CD4-positive, alpha-beta T cell treated with Interleukin-15 for 4 hours (primary cell): ENCODE measurements around the gene TULP4.

Experiments
- DNase-seq: peaks from one replicate; pipeline ENCODE4 v3.0.0-alpha.2; 2020; ENCODE audit warnings: low spot score

Gene TULP4

DNA sequence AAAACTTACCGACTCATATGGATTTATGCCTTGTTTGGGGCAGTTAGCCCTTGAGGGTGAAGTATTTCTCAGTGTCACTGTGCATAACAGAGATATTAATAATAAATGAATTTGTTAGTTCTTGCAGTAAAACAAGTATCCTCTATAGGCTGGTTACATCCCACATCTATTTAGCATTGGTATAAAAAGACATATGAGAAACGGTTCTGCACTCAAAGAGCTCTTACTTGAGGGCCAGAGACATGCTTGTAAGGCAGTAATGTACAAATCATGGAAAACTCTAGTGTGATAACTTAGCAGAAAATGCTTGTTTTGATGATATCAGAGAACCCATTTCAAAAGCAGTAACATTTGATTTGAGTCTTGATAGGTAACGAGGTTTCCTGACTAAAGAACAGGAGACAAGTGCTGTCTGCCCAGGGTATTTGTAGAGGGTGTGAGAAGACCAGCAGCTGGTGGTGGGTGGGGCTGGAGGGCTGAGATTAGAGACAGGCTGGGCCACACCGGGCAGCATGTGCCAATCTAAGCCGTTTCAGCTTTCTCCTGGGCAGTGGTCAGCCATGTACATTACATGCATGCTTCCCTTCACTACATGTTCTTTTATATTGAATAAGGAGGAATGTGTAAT lies 46.3 kb downstream of the TULP4 start:
- no peak for DNase-seq

DNA sequence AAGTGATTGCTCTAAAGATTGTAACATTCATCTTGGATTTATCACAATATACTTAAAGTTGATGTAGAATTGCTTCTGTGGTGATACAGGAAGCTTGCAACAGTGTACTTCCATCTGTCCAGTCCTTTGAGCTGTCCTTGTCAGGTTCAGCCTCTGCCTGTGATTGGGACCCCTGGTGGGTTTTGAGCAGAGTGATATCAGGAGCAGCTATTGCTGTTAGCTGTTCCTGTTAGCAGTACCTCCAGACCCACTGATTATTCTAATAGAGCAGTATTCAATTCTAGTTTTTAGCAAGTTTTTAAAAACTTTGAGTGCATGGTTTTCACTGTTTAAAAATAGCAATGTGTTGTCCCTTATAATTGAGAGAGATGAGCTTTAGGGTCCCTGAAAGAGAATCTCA lies 48.8 kb downstream of the TULP4 start:
- no peak for DNase-seq

- no peak for DNase-seq
Observed at GRCh38 chr6:158361961-158362669, 49.9 kb downstream of the TULP4 start.

DNA sequence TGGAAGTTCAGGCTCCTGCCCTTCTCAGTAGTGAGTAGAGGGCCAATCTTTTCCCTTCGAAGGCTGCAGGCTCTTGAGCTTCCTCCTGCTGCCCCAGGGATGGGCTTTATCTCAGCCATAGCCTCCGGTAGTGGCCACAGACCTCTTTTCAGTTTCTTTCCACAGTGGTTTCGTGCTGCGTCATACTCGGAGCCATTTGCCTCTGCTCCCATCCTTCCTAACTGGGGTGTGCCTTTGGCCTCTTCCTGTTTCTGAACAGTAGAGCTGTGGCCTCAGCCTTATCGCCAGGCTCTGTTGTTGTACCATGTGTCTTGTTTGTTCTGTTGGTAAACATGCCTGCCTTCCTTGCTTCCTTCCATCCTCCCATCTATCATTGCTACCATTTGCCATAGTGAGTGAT lies 54.1 kb downstream of the TULP4 start:
- no peak for DNase-seq

DNA sequence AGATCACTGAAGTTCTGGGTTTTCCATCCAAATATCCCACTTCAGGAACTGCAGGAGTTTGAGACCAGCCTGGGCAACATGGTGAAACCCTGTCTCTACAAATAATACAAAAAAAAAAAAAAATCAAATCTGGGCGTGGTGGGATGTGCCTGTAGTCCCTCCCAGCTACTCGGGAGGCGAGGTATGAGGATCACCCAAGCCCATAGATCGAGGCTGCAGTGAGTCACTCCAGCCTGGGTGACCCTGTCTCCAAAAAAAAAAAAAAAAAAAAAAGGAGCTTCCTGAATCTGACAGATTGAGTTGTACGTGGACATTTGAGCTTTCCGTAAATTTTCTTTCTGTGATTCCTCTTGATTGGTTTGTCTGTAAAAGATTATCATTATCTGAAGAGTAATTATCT lies 55.6 kb downstream of the TULP4 start:
- no peak for DNase-seq

DNA sequence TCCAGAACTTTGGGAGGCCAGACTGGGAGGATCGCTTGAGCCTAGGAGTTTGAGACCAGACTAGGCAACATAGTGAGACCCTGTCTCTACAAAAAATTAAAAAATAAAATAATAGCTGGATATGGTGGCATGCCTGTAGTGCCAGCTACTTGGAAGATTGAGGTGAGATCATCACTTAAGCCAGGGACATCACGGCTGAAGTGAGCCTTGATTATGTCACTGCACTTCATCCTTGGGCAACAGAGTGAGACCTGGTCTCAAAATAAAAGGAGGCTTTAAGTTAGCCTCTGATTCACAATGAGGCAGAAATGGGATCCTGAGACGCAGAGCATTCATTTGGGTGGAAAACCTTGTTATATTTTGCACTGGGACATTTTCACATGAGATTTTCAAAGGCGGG lies 57.0 kb downstream of the TULP4 start:
- DNase-seq = no peak

DNA sequence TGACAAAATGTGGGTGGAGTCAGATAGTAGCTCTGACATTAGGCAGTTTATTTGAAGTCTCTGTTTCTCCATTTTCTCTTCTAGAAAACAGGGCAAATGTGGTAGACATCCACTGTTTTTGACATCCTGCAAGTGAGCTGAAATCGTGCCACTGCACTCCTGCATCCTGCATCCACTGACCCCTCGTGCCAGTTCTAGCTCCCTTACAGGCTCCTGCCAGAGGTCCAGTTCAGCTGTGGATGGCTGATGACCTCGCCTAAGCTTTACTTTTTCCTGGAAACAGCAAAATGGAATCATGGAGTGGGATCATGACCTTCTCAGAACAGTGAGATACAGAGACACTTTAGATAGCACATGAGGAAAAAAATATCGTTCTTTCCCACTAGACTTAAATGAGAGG lies 58.5 kb downstream of the TULP4 start:
- DNase-seq = no peak

DNA sequence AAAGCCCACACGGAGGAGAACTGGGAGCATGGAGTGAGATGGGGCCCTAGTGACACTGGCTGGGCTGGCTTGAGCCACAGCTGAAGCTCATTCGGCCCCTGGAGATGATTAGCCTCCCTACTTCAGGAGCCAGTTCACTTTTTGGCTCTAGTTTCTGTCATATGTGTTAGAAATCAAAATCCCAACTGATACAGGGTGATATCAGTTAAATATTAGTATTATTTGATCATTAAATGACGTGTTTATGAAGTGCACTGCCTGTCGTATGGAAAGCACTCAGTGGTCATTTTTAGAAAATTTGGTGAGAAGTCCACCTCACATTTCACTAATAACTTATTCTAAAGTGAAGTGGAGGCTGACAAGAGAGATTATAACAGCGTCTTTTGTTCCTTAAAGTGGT lies 59.0 kb downstream of the TULP4 start:
- no peak for DNase-seq

DNA sequence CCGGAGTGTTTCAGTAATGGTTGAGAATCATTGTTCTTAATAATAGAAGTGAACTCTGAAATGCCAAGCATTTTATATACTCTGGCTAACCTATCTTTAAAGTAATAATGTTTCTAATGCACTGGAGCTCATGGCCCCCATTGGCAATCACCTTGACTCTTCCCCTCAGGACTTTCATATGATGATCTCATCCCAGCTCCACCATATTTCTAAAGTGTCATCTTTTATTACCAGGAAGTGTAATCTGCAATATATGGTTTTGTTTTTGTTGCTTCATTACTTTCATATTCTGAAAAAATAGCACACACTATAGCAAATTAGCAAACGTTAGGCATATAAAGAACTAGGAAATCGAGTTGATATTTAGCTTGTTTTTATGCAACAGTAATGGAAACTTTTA lies 60.3 kb downstream of the TULP4 start:
- DNase-seq = no peak

- DNase-seq = no peak
Observed at GRCh38 chr6:158373214-158373613, 60.9 kb downstream of the TULP4 start.

- no peak for DNase-seq
Observed at GRCh38 chr6:158374020-158374419, 61.8 kb downstream of the TULP4 start.

DNA sequence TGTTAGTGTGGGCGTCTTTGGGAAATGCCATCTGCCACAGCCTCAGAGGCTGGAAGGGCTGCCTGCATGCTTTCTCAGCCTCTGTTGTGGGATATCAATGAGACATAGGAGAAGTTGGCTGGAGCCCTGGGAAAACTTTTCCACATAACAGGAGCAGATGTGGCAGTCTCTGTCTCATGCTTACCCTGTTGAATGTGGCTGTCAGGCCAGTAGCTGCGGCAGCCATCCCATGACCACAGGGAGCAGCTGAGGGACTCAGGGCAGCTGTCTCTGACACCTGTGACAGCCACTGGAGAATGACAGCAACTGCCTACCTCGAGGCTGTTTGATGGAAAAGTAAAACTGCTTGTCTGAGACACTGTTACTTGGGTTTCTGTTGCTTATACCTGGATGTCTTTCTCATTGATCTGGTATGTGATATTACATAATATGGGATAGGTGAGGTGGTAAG lies 64.4 kb downstream of the TULP4 start:
- no peak for DNase-seq

- no peak for DNase-seq
Observed at GRCh38 chr6:158377860-158378259, 65.6 kb downstream of the TULP4 start.

DNA sequence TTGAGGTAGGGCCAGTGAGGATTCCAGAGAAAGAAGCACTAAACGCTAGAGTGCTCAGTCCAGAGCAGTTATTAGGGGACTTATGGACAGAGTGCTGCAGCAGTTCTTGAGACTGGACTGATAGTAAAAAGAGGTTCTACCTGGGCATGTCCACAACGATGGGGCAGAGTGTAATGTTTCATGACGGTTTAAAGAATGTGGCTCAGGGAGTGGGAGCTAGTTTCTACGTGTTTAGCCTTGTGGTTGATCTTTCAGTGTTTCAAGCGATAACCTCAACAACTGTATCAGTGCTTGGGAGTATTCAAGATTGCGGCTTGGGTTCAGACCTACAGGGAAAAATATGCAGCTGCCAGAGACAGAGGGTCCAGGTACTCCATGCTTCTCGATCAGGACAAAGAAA lies 67.1 kb downstream of the TULP4 start:
- no peak for DNase-seq

DNA sequence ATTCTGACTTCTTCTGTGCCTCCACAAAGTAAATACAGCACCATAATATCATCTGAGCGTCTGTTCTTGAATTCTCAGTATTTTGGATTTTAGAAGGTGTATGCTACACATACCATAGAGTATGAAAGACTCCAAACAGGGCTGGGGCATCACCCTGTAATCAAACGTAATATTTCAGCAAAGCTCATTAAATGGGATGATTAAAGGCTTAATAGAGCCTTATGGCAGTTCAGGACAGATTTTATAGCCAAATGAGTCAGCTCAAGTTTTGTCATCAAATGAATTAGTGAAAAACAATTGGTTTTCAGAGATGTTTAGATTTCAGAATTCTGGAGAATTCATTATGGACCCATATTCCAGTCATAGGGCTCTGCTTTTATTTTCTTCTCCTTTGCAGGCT lies 68.9 kb downstream of the TULP4 start:
- no peak for DNase-seq

DNA sequence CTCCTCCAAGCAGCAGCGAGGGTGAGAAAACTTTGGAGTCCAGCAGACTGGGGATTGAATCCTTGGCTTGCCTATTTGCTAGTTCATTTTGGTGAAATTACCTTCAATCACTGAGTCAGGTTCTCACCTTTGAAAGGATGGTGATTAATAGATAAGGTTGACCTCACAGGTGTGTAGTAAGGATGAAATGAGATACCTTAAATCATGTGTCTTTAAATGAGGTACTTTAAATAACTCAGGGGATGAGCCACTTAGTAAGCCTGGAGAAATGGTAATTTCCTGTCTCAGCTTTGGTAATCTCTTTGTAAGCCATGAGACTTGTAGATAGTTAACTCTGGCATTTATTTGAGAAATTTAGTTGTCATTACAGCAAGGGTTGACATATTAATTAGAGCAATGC lies 70.2 kb downstream of the TULP4 start:
- DNase-seq = no peak

GRCh38 chr6:158383057-158383456 lies 70.8 kb downstream of the TULP4 start:
- DNase-seq = no peak

DNA sequence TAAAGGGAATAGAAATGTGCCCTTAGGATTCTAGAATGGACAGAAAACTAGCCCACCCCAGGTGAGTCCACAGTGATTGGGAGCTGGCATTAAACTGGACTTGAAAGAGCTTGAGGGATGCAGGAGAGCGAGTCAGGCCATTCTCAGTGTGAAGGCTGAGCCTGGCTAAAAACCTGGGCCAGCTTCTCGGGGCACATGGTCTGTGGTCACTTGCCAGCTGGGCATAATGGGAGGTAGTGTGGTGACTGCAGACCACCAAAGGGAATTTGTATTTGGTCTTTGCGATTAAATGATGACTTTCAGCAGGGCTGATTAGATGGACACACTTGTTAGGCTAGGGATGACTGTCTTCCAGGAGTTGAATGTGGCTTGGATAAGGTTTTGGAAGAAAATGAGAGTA lies 71.3 kb downstream of the TULP4 start:
- no peak for DNase-seq

- no peak for DNase-seq
Observed at GRCh38 chr6:158384671-158385110, 72.4 kb downstream of the TULP4 start.

- DNase-seq = peak; percentile 24
Observed at GRCh38 chr6:158387036-158387435, 74.8 kb downstream of the TULP4 start.

- no peak for DNase-seq
Observed at GRCh38 chr6:158387578-158387977, 75.3 kb downstream of the TULP4 start.

DNA sequence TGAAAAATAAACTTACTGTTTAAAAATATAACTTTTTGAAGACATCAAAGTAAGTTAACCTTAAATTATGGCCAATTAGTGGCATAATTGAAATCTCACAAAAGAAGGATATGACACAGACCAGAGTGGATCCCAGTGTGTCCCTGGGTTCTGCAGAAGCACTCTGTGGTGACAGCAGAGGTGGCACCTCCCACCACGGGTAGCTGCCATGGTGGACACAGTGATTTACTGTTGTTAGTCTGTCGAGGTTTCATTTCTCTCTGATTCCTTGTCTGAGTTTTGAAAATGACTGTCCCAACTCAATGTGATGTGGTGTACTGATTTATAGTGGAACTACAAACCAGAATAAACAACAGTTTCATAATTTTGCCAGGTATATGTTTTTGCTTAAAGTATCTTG lies 76.5 kb downstream of the TULP4 start:
- no peak for DNase-seq

GRCh38 chr6:158389193-158389919 lies 77.1 kb downstream of the TULP4 start:
- no peak for DNase-seq
